Measurements from ENCODE around the gene DOK4.

DOK4 gene

DNA sequence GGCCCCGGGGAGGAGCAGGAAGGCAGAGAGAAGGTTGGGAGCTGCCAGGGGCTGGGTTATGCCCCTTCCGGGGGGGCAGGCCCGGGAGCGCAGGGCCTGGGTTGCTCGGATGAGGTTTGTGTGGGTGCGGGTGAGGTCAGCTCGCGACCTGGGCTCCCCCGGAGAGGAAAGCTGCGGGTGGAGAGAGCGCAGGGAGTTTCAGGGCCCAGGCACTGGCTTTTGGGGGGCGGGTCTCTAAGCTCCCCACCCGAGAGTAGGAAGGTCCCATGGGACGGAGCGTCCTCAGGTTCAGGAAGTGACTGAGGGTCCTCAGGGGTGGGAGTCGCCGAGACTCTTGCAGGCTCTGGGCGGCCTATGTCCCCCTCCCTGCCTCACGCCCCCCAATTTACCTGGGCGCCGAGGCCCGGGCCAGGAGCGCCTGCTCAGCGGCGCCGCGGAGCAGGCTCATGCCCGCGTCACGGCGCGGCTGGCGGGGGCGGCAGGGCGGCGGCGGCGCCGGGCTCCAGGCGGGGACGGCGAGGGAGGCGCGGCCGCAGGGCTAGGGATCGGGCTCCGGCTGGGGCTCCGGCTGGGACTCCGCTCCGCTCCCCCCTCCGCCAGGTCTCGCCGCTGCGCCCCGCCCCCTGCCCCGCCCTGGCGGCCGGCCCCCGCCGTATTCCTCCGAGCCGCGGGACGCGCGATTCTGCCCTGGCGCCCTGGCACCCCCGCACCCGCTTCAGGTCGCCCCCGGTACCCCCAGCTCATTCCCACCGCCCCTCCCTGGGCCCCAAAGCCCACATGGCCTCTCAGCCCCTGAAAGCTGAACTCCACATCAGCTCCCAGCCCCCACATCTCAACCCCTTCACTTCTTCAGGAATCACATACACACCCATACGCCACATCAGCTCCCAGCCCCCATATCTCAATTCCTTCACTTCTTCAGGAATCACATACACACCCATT lies at the start of gene DOK4:
TSS of gene DOK4 (minus strand) at position 578 of the 942 bp plus-strand sequence. CDS start 6,986 bp downstream, outside the sequence.
- no peak for DNase-seq (ENCODE audit: low read depth, low spot score)

DNA sequence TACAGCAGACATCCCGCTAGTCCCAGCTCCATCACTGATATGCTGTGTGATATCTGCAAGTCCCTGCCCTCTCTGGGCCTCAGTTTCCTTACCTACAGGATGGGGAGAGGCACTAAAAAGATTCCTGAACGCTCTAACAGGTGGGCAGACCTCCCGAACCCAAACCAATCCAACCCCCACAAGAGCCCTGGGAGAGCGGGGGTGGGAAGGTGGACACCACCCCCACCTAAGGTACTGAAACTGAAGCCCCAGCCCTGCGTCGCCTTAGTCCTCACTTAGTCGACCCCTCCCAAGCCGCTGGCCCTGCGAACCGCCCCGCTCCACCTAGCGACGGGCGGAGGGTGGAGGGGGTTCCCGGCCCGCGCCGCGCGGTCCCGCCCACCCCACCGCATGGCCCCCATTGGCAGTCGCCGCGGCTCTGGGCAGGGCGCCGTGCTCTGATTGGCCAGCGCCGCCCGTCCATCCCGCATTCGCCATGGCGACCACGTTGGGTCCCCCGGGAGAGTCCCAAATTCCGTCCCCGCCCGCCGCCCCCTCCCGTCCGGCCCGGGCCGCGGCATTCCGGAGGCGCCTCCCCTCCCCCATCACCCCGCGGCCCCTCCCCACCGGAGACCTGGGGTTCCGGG lies 49.5 kb upstream of the DOK4 start:
- no peak for DNase-seq (ENCODE audit: low read depth, low spot score)

DNA sequence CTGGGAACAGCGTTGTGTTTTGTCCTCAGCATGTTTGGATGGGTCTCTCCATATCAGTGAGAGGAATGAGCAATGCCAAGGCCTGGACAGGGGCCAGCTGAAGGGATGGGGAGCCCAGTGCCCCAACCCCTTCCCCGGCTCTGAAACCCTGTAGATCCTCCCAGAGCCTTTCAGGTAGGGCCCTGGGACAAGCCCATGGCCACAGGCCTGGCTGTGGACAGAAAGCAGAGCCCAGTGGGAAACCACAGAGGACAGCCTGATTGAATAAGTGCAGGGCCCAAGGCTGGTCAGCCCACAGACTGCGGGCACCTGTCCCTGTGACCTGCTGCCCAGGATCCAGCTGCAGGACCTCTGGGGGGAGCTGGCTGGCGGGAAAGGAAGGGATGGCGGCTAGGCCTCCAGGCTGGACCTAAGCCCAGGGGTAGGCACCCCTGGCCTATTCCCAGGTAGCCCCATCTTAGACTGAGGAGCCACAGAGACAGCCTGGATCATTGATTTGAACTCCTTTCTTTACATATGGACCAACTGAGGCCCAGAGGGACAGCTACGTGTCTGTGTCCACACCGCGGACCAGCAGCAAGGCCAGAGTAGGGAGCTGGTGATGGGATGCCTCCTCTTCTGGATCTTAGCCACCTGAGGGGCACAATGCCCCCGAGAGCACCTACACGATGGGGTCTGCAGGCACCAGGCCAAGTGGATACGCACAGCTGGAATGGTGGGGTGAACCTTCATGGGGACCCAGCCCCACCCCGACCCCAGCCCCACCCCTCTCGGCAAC lies 48.8 kb upstream of the DOK4 start:
- no peak for DNase-seq (ENCODE audit: low read depth, low spot score)

DNA sequence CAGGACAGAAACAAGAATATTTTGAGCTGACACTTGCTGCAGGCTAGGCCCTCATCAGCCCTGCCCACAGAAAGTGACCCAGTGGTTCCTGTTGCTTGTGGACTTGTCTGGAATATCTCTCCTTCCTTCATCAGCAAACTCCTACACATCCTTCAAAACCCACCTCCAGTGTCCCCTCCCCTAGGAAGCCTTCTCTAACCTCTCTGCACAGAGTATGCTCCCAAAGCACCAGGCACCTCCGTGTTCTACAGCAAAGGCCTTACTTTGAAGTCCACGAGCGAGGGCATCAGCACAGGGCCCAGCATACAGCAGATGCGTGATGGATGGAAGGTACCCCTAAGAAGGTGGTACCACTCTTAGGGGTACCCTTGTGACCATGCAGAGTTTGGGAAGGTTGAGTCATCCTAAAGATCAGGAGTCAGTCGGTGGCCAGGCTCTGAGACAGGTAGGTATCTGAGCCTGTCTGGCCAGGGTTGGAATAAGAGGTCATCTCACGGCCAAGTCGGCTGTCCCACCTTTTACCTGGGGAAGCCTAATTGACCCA lies 48.1 kb upstream of the DOK4 start:
- no peak for DNase-seq (ENCODE audit: low read depth, low spot score)

DNA sequence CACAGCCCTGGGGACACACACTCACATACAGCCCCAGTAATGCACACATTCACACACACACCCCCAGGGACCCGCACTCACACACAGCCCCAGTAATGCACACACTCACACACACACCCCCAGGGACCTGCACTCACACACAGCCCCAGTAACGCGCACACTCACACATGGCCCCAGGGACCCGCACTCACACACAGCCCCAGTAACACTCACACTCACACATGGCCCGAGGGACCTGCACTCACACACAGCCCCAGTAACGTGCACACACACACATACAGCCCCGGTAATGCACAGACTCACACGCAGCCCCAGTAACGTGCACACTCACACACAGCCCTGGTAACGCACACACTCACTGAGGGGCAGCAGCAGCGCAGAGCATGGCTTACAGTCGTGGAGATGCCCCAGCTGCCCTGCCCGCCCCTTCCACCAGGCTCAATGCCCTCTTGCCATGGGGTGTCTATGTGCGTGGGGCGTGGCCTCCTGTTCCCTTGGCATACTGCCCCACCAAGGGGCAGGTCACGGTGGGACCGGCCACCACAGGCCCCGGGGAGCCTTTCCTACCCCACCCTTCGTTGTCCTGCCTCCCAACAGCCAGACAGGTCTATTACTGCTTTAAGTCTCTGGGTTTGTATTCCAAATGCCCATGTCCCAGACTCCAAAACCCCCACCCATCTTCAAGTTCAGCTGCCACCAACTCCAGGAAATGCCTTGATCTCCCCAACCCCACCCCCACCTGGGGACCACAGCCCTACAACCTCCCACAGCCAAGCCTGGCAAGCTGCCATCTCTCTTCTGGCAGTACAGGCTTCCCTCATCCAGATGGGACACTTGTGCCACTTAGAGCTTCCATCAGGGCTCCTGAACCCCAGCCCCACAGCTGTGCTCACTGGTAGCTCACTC lies 47.4 kb upstream of the DOK4 start:
- DNase-seq (ENCODE audit: low read depth, low spot score) = no peak

DNA sequence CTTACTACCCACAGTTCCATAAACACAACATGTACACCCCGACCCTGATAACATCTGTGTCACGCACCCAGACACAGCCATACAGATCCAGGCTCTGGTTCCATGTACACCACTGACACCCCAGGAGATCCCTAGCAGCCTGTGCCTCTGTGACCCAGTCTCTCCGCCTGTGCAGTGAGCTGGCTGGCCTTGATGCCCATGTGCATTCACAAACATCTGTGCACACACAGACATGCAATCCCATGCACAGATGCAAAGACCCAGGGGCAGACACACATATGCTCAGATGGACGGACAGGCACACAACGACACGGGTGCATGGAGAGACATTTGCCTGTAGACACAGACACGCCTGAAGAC lies 46.0 kb upstream of the DOK4 start:
- DNase-seq (ENCODE audit: low read depth, low spot score) = no peak

DNA sequence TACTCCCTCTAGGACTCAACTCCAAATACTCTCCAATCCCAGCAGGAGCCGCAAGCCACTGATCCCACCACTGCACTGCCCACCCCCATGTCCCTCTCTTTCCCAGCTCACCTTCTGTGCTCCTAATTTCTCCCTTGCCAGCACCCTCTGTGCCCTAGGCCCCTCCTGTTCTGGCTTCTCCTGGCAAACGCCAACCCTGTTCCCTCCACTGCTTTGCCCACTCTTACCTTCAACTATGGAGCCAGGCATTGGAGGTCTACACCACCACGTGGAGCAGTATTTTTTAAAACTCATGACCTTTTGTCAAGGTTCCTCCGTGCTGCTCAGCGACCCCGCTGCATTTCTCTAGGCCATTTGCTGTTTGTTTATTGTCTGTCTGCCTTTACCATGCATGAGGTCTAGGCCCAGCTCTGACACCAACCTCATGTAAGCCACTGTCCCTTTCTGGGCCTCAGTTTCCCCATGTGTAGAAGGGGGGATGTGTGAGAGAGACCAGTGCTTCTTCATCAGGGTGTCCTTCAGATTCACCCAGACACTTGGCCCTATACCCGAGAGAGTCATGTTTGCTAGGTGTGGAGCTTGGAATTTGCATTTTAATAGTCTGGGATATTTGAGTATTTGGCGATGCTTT lies 45.5 kb upstream of the DOK4 start:
- DNase-seq (ENCODE audit: low read depth, low spot score) = no peak

DNA sequence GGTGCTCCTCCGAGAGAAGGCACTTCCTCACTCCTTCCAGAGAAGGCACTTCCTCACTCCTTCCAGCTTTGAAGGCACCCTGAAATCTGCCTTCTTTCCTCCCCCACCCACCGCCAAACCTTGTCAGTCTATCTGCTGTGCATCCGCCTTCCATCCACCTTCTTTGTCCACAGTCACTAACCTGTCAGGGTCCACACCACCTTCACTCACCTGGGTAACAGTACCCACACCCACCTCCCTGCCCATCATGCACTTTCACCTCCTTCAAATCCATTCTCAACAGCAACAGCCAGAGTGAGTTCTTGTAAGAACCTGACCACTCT lies 44.9 kb upstream of the DOK4 start:
- no peak for DNase-seq (ENCODE audit: low read depth, low spot score)

DNA sequence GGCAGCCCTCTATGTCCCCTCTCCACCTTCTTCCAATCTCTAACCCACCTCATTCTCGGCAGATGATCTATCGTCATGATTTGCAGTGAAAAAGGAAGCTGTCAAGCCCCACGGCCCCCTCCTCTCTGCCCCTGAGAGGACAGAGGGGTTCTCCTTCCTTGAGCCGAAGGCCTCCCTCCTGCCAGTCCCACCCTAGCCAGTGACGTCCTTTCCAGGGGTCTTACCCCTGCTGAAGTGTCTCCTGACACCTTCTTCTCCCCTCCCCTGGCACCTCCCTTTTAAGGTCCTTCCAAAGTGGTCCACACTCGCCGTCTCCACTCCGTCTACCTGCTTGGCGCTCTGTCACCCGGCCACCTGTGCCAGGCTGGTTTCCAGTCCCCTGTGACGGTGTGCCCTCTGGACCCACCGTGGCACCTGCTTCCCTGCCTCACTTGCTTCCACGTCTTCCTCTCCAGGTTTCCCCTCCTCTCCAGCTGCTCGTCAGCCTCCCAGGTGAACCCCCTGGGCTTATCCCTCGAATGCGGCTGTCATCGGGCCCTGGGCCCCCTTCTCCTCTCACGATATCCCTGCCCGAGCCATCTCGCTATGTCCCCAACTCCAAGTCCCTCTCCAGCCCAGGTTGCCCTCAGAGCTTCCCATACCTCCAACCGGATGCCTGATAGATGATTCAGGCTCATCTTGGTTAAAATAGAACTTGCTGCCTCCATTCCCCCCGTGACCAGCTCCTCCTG lies 44.4 kb upstream of the DOK4 start:
- DNase-seq (ENCODE audit: low read depth, low spot score) = no peak

DNA sequence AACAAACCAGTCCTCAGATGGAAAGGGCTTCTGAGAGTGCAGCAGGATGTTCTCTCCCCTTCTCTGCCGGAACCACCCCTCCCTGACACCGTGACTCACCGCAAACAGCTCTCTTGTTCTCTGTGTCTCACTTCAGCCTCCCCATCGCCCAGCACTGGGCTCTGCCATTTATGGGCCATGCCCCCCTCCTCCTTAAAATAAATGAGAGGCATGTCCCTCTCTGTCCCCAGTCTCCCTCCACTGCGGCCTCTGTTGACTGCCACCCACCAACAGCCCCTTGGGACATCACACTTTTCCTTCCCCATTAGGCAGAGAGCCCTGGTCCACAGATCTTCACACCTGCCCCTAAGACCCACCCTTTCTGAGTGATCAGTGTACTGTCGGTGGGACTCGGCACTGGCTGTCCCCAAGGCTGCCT lies 43.8 kb upstream of the DOK4 start:
- DNase-seq (ENCODE audit: low read depth, low spot score) = no peak

DNA sequence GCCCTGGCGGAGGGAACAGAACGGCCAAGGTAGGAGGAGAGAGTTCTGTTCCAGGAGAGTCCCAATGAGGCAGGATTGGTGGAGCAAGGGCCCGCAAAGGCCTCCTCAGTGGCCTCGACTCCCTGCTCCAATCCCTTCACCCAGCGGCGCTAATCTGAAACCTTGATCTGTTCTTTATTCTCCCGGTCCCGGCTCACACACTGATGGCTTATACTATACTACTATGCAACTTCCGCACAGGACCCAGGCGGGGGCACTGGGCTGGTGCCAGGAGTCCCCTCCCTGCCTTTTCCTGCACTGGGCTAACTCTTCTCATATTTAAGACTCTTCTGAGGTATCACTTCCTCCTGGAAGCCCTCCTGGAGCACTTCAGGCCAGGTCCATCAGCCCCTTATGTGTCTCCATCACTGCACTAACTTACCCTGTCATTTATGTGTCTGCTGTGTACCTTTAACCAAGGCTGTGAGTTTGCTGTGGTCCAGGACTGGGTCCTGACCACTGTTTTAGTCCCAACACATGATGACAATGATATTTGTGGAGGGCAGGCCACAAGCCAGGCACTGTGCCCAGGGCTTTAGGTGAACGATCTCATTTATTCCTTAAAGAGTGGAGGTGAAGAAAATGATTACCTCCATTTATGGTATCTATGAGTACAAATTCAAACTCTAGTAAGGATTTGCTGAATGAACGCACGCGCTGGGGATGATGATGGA lies 43.3 kb upstream of the DOK4 start:
- no peak for DNase-seq (ENCODE audit: low read depth, low spot score)

DNA sequence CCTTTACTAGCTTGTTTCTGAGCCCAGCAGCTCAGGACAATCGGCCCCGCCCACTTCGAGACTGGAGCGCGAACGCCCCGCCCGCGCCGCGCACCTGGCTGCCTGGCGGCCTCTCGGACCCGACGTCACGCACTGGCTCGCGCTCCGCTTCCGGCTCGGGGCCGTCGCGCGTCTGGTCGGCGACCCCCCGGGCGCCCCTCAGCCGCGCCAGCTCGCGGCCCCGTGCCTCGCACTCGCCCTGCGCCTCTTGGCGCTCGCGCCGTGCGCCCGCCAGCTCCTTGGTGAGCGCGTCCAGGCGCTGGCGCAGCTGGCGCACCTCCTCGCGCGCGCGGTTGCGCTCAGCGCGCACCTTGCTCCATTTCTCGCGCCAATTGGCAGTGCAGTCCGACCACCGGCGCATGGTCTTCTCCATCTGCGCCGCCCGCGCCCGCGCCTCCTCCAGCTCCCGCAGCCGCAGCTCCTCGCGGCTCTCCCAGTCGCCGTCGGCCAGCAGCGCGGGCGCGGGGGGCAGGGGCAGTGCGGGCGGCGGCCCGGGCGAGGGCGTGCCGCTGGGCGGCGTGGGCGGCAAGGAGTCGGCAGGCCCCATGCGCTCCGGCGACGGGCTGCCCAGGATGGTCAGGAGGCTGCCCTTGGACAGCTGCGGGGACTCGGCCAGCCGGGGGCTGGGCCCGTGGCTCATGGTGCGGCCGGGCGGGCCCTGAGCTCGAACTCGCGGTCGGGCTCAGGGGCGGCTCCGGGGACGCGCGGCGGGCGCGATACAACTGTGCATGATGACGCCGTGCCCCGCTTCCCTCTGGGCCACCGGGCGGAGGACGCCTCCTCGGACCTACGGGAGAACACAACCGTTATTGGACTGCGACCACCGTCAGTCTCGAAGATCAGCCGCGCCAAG lies 42.5 kb upstream of the DOK4 start:
- DNase-seq (ENCODE audit: low read depth, low spot score) = no peak

DNA sequence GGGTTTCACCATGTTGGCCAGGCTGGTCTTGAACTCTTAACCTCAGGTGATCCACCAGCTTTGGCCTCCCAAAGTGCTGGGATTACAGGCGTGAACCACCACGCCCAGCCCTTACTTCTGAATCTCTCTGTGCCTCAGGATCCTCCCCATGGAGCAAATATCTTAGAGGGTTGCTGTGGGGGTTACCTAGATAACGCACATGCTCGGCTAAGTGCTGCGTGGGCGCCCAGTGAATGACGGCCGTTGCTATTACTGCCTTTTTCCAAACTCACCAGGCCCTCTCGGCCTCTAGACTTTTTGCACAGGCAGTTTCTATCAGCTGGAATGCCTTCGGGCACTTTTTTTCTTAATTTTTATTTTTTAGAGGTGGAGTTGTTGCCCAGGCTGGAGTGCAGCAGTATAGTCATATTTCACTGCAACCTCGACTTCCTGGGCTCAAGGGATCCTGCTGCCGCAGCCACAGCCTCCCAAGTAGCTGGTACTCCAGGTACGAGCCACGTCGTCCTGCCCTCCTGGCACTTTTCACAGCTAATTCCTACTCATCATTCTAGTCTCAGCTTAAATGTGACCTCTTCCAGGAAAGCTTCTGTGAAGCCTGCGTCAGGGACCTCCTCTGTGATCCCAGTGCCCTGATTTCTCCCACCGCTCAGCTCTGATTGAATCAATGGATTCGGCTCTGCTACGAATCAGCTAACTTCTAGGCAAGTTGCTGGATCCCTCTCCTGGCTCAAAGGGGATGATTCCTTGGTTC lies 41.5 kb upstream of the DOK4 start:
- DNase-seq (ENCODE audit: low read depth, low spot score) = no peak

DNA sequence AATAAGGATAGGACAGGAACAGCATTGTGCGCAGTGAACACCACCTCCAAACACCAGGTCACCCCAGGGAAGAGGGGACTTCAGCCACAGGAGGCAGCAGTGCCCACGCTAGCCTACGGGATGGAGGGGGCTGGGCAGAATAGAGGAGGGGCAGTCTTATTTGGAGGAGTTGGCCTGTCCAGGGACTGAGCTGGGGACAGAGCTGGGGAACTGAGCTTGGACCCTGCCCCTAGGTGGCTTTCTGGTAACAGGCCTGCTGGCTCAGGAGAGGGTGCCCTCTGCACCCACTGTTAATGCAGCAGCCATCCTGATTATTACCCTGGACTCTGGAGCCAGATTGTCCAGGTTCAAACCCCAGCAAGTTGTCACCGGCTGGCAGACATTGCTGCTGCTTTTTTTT lies 40.7 kb upstream of the DOK4 start:
- no peak for DNase-seq (ENCODE audit: low read depth, low spot score)

DNA sequence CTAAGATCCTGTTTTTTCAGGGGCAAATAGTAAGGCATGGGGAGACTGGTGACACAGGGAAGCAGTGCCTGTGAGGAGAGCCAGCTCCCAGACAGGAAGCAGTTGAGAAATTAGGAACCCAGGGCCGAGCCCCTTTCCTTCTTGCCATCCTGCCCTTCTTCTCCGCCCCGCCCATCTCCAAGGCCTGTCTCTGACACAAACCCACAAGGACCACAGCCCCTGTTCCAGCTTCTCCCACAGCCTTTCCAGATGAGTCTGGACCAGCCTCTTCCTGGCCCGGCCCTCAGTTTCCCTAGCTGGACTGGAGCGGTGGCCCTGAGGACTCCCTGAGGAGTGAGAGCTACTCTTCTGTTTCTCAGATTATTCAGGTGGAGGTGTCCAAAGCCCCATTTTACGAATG lies 40.2 kb upstream of the DOK4 start:
- no peak for DNase-seq (ENCODE audit: low read depth, low spot score)

DNA sequence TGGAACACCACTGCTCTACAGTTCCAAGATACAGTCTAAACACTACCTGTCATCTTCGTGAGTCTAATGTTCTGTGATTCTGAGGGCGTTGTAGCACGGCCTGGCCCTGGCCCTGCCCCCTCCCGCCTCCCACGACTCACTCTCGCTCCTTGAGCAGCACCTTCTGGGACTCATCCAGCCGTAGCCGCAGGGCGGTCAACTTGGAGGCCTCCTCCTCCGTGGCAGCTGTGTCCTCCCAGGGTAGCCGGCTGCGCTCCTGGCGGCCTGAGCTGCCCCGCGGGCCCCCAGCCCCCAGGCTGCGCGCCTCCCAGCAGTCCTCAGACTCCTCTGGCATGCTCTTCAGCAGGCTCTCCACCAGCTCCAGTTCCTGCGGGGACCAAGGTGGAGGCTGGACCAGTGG lies 39.5 kb upstream of the DOK4 start:
- no peak for DNase-seq (ENCODE audit: low read depth, low spot score)

DNA sequence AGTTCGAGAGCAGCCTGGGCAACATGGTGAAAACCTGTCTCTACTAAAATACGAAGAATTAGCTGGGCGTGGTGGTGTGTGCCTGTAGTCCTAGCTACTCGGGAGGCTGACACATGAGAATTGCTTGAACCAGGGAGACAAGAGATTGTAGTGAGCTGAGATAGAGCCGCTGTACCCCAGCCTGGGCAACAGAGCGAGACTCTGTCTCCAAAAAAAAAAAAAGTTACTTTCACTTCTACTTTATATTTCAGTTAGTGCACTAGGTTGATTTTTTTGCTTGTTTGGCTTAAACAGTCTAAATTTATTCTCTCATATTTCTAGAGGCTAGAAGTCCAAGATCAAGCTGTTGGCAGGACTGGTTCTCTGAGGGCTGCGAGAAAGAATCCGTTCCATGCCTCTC lies 36.7 kb upstream of the DOK4 start:
- no peak for DNase-seq (ENCODE audit: low read depth, low spot score)

All from brain pericyte (primary cell).